WTC11 (cell line): ENCODE results near the gene FHIT. TPM values are rescaled to one million over a fixed set of nuclear protein-coding genes. Genes with fewer than 3 reads are reported as not detected.
A peak's percentile ranks its signal among the peaks of the same experiment; 100 is the strongest.

ENCODE experiments used
- ATAC-seq: fragments of 200-7000 bp; cut with Tn5 transposase; 2 replicates; pipeline ENCODE4 v1.10.0; 2021; ENCODE audit warnings: mild to moderate bottlenecking, moderate library complexity
- CTCF ChIA-PET: fragments of 300-600 bp; sonication (Branson Sonifier 250); formaldehyde crosslinking; loops from one replicate; lab custom pipeline; 2021; ENCODE audit warnings: antibody characterized with exemption; lab: Charles Lee
- POLR2A ChIA-PET: fragments of 350-600 bp; sonication (Branson Sonifier 250); formaldehyde crosslinking; loops from one replicate; lab custom pipeline; 2021; ENCODE audit warnings: antibody characterized with exemption; lab: Charles Lee
- DNase-seq: peaks from one replicate; pipeline ENCODE4 v3.0.0; 2021; ENCODE audit warnings: low spot score
- H3K27ac Mint-ChIP-seq: 2 replicates; pipeline ENCODE4 v1.8.0; 2021; ENCODE audit warnings: mixed read lengths
- H3K27me3 Mint-ChIP-seq: 2 replicates; pipeline ENCODE4 v1.8.0; 2021; ENCODE audit warnings: low read depth, mild to moderate bottlenecking, moderate library complexity, mixed read lengths
- H3K36me3 Mint-ChIP-seq: 2 replicates; pipeline ENCODE4 v1.8.0; 2021; ENCODE audit warnings: mixed read lengths
- H3K4me1 Mint-ChIP-seq: 2 replicates; pipeline ENCODE4 v1.8.0; 2022; ENCODE audit warnings: mixed read lengths
- H3K4me3 Mint-ChIP-seq: 2 replicates; pipeline ENCODE4 v1.8.0; 2021; ENCODE audit warnings: mild to moderate bottlenecking, moderate library complexity, mixed read lengths
- H3K9me3 Mint-ChIP-seq: 2 replicates; pipeline ENCODE4 v1.8.0; 2021; ENCODE audit warnings: mixed read lengths
- CREB1 ChIP-seq: sonication (generic); formaldehyde crosslinking; IDR thresholded peaks from 2 replicates; pipeline ENCODE4 v1.8.0; 2023; ENCODE audit warnings: mild to moderate bottlenecking, missing genetic modification reagents
- ELF4 ChIP-seq: sonication (generic); formaldehyde crosslinking; IDR thresholded peaks from 2 replicates; pipeline ENCODE4 v1.8.1; 2022; ENCODE audit warnings: low read depth, mild to moderate bottlenecking, moderate library complexity, missing genetic modification reagents
- GABPB1 ChIP-seq: sonication (generic); formaldehyde crosslinking; IDR thresholded peaks from 2 replicates; pipeline ENCODE4 v1.8.1; 2023; ENCODE audit warnings: mild to moderate bottlenecking, missing genetic modification reagents
- IRF2 ChIP-seq: sonication (generic); formaldehyde crosslinking; IDR thresholded peaks from 2 replicates; pipeline ENCODE4 v1.8.0; 2022; ENCODE audit warnings: low read depth, missing genetic modification reagents, borderline replicate concordance
- MYBL2 ChIP-seq: sonication (generic); formaldehyde crosslinking; IDR thresholded peaks from 2 replicates; pipeline ENCODE4 v1.8.1; 2023; ENCODE audit warnings: mild to moderate bottlenecking, moderate library complexity, missing genetic modification reagents
- NFATC4 ChIP-seq: fragments of 250-450 bp; sonication (Bioruptor Pico); IDR thresholded peaks from 2 replicates; pipeline ENCODE4 v1.9.0; 2021; ENCODE audit warnings: mild to moderate bottlenecking
- NR3C1 ChIP-seq: sonication (generic); formaldehyde crosslinking; conservative IDR thresholded peaks from 2 replicates; pipeline ENCODE4 v1.8.1; 2023; ENCODE audit warnings: low read depth, mild to moderate bottlenecking, missing genetic modification reagents
- RELA ChIP-seq: sonication (generic); formaldehyde crosslinking; IDR thresholded peaks from 2 replicates; pipeline ENCODE4 v1.8.1; 2022; ENCODE audit warnings: missing genetic modification reagents, mild to moderate bottlenecking, borderline replicate concordance
- SP1 ChIP-seq: sonication (generic); formaldehyde crosslinking; conservative IDR thresholded peaks from 2 replicates; pipeline ENCODE4 v1.8.1; 2022; ENCODE audit warnings: missing genetic modification reagents
- total RNA-seq: library from RNA; stranded (reverse); gene quantifications from 3 replicates; pipeline ENCODE4 v1.2.3, GENCODE V29; 2021
- TF ChIP-seq, protein P1 (sequence below): fragments of 250-450 bp; sonication (Bioruptor Pico); IDR thresholded peaks from 2 replicates; pipeline ENCODE4 v1.8.0; 2021; ENCODE audit warnings: mild to moderate bottlenecking
- TF ChIP-seq, protein P2 (sequence below): sonication (generic); formaldehyde crosslinking; IDR thresholded peaks from 2 replicates; pipeline ENCODE4 v1.8.1; 2023; ENCODE audit warnings: mild to moderate bottlenecking, missing genetic modification reagents, moderate library complexity
- TF ChIP-seq, protein P3 (sequence below): sonication (generic); formaldehyde crosslinking; IDR thresholded peaks from 2 replicates; pipeline ENCODE4 v1.8.1; 2023; ENCODE audit warnings: mild to moderate bottlenecking, missing genetic modification reagents
- TF ChIP-seq, protein P4 (sequence below): sonication (generic); formaldehyde crosslinking; IDR thresholded peaks from 2 replicates; pipeline ENCODE4 v1.8.0; 2022; ENCODE audit warnings: mild to moderate bottlenecking, missing genetic modification reagents
- TF ChIP-seq, protein P5 (sequence below): fragments of 250-450 bp; sonication (Bioruptor Pico); IDR thresholded peaks from 2 replicates; pipeline ENCODE4 v2.1.2; 2022; ENCODE audit warnings: mild to moderate bottlenecking, moderate library complexity
- TF ChIP-seq, protein P6 (sequence below): sonication (generic); formaldehyde crosslinking; IDR thresholded peaks from 2 replicates; pipeline ENCODE4 v1.8.1; 2022; ENCODE audit warnings: mild to moderate bottlenecking, missing genetic modification reagents, moderate library complexity, borderline replicate concordance
- TF ChIP-seq, protein P7 (sequence below): sonication (generic); formaldehyde crosslinking; IDR thresholded peaks from 2 replicates; pipeline ENCODE4 v1.8.0; 2022; ENCODE audit warnings: missing genetic modification reagents
- TF ChIP-seq, protein P8 (sequence below): sonication (generic); formaldehyde crosslinking; IDR thresholded peaks from 2 replicates; pipeline ENCODE4 v1.8.1; 2022; ENCODE audit warnings: missing genetic modification reagents, borderline replicate concordance

Gene FHIT
- total RNA-seq, 1 experiment from 2014 or later, result 2.6 TPM

DNA sequence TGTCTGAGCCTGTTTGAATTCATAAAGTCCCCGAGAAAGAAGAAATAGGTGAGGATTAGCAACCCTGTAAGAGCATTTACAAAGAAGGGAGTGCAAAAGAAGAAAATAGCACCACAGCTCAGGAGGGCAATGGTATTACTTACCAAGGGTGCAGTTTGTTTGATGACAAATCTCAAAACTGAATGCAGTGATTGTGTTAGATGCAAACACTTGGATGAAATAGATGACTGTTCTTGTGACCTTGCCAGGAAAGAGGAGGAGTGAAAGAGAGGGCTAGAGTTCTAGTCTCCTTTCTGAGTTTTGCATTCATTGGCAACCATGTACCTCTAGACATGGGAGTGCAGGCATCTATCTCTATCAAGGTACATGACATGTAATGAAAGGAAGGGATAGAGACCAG, 1170.6 kb downstream of the FHIT start:
- ATAC-seq (no peak), DNase-seq (no peak)
- Mint-ChIP-seq H3K4me3 (no peak overlapping the region), H3K27ac (no peak overlapping the region), H3K9me3 (peaks cover 26% of the 10 kb centered on the region), H3K36me3 (peaks cover 4% of the 10 kb centered on the region; the same call in 1 of the 2 replicates)
- CTCF ChIA-PET, result no interaction called here
- POLR2A ChIA-PET, result no interaction called here
- TF ChIP-seq, protein P1, sequence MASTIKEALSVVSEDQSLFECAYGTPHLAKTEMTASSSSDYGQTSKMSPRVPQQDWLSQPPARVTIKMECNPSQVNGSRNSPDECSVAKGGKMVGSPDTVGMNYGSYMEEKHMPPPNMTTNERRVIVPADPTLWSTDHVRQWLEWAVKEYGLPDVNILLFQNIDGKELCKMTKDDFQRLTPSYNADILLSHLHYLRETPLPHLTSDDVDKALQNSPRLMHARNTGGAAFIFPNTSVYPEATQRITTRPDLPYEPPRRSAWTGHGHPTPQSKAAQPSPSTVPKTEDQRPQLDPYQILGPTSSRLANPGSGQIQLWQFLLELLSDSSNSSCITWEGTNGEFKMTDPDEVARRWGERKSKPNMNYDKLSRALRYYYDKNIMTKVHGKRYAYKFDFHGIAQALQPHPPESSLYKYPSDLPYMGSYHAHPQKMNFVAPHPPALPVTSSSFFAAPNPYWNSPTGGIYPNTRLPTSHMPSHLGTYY (CRISPR knock-in tag), result no peak
- TF ChIP-seq MYBL2 (no peak), NFATC4 (no peak), GABPB1 (no peak), IRF2 (CRISPR knock-in tag) (no peak), RELA (CRISPR knock-in tag) (no peak), SP1 (no peak), ELF4 (CRISPR knock-in tag) (no peak), CREB1 (CRISPR knock-in tag) (no peak)
- TF ChIP-seq, protein P2, sequence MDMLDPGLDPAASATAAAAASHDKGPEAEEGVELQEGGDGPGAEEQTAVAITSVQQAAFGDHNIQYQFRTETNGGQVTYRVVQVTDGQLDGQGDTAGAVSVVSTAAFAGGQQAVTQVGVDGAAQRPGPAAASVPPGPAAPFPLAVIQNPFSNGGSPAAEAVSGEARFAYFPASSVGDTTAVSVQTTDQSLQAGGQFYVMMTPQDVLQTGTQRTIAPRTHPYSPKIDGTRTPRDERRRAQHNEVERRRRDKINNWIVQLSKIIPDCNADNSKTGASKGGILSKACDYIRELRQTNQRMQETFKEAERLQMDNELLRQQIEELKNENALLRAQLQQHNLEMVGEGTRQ (CRISPR knock-in tag), result no peak
- TF ChIP-seq, protein P3, sequence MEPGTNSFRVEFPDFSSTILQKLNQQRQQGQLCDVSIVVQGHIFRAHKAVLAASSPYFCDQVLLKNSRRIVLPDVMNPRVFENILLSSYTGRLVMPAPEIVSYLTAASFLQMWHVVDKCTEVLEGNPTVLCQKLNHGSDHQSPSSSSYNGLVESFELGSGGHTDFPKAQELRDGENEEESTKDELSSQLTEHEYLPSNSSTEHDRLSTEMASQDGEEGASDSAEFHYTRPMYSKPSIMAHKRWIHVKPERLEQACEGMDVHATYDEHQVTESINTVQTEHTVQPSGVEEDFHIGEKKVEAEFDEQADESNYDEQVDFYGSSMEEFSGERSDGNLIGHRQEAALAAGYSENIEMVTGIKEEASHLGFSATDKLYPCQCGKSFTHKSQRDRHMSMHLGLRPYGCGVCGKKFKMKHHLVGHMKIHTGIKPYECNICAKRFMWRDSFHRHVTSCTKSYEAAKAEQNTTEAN (CRISPR knock-in tag), result no peak
- TF ChIP-seq, protein P4, sequence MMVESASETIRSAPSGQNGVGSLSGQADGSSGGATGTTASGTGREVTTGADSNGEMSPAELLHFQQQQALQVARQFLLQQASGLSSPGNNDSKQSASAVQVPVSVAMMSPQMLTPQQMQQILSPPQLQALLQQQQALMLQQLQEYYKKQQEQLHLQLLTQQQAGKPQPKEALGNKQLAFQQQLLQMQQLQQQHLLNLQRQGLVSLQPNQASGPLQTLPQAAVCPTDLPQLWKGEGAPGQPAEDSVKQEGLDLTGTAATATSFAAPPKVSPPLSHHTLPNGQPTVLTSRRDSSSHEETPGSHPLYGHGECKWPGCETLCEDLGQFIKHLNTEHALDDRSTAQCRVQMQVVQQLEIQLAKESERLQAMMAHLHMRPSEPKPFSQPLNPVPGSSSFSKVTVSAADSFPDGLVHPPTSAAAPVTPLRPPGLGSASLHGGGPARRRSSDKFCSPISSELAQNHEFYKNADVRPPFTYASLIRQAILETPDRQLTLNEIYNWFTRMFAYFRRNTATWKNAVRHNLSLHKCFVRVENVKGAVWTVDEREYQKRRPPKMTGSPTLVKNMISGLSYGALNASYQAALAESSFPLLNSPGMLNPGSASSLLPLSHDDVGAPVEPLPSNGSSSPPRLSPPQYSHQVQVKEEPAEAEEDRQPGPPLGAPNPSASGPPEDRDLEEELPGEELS (CRISPR knock-in tag), result no peak
- TF ChIP-seq, protein P5, sequence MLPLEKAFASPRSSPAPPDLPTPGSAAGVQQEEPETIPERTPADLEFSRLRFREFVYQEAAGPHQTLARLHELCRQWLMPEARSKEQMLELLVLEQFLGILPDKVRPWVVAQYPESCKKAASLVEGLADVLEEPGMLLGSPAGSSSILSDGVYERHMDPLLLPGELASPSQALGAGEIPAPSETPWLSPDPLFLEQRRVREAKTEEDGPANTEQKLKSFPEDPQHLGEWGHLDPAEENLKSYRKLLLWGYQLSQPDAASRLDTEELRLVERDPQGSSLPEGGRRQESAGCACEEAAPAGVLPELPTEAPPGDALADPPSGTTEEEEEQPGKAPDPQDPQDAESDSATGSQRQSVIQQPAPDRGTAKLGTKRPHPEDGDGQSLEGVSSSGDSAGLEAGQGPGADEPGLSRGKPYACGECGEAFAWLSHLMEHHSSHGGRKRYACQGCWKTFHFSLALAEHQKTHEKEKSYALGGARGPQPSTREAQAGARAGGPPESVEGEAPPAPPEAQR (CRISPR knock-in tag), result no peak
- TF ChIP-seq, all 79 proteins: peak for 0
- Mint-ChIP-seq H3K27me3 (no peaks in the 10 kb centered on the region), H3K4me1 (peaks cover 12% of the 10 kb centered on the region)

DNA sequence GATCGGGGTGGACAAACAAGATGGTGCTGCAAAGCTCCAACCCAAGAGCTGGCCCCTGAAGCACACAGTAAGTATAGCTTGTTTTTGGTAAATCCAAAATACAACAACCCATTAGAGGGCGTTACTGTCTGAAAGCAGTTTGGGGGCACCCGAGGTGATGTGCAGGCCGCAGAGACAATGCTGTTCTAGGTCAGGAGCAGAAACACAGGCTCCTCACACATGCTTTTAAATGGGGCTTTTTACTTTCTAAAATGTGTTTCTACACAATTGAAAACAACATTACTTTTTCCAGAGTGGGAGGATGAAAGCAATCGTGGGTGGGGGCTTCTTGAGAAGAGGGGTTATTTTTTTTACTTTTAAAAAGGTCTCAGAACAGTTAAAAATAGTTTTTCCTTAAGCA, 1172.2 kb downstream of the FHIT start:
- Mint-ChIP-seq H3K9me3 (peaks cover 17% of the 10 kb centered on the region), H3K27me3 (no peaks in the 10 kb centered on the region), H3K4me1 (peaks cover 12% of the 10 kb centered on the region), H3K4me3 (no peak overlapping the region), H3K36me3 (0 out of 2 replicates have a peak, but pooled peaks cover 3% of the 10 kb centered on the region), H3K27ac (no peak overlapping the region)
- TF ChIP-seq, protein P6, sequence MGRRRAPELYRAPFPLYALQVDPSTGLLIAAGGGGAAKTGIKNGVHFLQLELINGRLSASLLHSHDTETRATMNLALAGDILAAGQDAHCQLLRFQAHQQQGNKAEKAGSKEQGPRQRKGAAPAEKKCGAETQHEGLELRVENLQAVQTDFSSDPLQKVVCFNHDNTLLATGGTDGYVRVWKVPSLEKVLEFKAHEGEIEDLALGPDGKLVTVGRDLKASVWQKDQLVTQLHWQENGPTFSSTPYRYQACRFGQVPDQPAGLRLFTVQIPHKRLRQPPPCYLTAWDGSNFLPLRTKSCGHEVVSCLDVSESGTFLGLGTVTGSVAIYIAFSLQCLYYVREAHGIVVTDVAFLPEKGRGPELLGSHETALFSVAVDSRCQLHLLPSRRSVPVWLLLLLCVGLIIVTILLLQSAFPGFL (CRISPR knock-in tag), result no peak
- TF ChIP-seq, protein P7, sequence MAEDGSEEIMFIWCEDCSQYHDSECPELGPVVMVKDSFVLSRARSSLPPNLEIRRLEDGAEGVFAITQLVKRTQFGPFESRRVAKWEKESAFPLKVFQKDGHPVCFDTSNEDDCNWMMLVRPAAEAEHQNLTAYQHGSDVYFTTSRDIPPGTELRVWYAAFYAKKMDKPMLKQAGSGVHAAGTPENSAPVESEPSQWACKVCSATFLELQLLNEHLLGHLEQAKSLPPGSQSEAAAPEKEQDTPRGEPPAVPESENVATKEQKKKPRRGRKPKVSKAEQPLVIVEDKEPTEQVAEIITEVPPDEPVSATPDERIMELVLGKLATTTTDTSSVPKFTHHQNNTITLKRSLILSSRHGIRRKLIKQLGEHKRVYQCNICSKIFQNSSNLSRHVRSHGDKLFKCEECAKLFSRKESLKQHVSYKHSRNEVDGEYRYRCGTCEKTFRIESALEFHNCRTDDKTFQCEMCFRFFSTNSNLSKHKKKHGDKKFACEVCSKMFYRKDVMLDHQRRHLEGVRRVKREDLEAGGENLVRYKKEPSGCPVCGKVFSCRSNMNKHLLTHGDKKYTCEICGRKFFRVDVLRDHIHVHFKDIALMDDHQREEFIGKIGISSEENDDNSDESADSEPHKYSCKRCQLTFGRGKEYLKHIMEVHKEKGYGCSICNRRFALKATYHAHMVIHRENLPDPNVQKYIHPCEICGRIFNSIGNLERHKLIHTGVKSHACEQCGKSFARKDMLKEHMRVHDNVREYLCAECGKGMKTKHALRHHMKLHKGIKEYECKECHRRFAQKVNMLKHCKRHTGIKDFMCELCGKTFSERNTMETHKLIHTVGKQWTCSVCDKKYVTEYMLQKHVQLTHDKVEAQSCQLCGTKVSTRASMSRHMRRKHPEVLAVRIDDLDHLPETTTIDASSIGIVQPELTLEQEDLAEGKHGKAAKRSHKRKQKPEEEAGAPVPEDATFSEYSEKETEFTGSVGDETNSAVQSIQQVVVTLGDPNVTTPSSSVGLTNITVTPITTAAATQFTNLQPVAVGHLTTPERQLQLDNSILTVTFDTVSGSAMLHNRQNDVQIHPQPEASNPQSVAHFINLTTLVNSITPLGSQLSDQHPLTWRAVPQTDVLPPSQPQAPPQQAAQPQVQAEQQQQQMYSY (CRISPR knock-in tag), result no peak
- TF ChIP-seq, protein P8, sequence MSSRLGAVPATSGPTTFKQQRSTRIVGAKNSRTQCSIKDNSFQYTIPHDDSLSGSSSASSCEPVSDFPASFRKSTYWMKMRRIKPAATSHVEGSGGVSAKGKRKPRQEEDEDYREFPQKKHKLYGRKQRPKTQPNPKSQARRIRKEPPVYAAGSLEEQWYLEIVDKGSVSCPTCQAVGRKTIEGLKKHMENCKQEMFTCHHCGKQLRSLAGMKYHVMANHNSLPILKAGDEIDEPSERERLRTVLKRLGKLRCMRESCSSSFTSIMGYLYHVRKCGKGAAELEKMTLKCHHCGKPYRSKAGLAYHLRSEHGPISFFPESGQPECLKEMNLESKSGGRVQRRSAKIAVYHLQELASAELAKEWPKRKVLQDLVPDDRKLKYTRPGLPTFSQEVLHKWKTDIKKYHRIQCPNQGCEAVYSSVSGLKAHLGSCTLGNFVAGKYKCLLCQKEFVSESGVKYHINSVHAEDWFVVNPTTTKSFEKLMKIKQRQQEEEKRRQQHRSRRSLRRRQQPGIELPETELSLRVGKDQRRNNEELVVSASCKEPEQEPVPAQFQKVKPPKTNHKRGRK (CRISPR knock-in tag), result no peak
- TF ChIP-seq, protein P4 (CRISPR knock-in tag), result no peak
- TF ChIP-seq NR3C1 (CRISPR knock-in tag), result no peak
- CTCF ChIA-PET, result interaction anchor here (0.6 to 1.3 kb wide), 9 partner anchors 14 to 798 kb away, joined by 3 to 9 read pairs (median 3); no protein-coding TSS in a partner anchor
- POLR2A ChIA-PET, result interaction anchor here (0.7 kb wide), 1 partner anchor 665 kb away, joined by 5 read pairs; no protein-coding TSS in a partner anchor
- ATAC-seq, result peak; percentile 89
- DNase-seq, result peak; percentile 20
